T-helper 2 cell (primary cell): ENCODE measurements around the gene IL4R.

Source experiments
- DNase-seq, 5 experiments: peaks; one replicate each; pipeline versions ENCODE4 v3.0.0 to v3.0.0-alpha.2; 2012 to 2022

IL4R gene

DNA sequence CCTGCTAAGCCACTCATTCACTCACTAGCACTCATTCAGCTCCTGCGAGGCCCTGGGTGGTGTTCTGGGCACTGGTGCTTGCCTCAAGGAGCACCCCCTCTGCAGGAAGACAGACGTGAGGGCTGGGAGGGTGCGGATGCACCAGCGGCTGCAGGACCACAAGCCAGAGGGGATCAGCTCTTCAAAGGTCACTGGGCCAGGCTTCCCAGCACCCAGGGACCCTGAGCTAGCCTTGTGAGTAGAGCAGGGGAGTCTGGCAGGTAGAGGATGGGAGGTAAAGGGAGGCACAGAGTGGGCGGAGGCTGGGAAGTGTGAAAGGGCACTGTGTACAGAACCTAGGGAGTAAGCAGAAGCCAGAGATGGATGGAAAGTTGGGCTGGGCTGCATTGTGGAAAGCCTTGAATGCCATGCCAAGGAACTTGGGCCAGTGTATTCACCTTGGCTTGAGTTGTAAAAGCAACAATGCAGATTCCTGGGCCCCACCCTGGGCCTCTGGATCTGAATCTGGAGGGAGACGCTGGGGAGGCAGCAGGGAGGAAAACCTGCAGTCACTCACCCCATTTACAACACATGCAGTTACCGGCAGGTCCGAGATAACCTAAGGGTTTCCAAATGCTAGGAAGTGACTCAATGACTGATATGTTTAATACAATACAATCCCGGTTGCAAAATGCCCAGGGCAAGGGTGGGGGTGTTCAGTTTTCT lies 1.7 kb downstream of the IL4R start:
- peak in 4 of 5 experiments; percentile 22 to 91 (median 46) for DNase-seq

DNA sequence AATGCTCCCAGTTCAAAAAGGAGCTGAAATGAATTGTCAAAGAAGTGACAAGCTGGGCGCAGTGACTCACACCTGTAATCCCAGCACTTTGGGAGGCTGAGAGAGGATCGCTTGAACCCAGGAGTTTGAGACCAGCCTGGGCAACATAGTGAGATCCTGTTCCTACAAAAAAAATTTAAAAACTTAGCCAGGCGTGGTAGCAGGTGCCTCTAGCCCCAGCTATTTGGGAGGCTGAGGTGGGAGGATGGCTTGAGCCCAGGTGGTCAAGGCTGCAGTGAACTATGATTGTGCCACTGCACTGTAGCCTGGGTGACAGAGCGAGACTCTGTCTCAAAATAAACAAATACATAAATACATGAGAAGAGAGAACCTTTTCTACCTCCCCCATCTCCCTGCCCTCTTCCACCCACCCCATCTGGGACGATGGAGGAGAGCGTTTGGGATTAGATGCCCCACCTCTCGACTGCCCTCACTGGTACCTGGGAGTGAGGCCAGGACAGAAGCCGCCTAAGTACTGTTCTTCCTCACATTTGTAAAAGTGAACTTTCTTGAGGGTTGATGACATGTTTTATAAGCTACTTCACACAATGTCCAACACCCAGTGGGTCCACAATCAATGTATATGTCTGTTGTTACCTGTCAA lies 2.4 kb downstream of the IL4R start:
- peak in 1 of 5 experiments; percentile 57 for DNase-seq

DNA sequence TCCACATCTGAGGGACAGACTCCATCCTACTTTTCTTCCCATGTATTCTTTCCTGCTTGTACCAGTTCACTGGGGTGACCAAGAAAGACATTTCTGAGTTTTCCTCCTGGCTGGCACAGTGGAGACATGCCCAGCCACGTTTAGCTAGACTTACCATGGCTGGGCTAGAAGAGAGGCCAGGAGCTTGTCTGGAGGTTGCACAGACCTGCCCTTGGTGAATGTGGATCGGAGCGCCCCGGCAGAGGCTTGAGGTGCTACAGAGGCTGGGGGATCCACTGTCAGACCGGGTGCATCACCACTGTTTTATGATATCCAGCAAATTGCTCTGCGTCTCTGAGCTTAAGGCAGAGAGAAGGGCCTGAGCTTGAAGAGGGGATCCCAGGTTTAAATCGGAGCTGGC lies 3.5 kb downstream of the IL4R start:
- peak in 1 of 5 experiments; percentile 55 for DNase-seq

DNA sequence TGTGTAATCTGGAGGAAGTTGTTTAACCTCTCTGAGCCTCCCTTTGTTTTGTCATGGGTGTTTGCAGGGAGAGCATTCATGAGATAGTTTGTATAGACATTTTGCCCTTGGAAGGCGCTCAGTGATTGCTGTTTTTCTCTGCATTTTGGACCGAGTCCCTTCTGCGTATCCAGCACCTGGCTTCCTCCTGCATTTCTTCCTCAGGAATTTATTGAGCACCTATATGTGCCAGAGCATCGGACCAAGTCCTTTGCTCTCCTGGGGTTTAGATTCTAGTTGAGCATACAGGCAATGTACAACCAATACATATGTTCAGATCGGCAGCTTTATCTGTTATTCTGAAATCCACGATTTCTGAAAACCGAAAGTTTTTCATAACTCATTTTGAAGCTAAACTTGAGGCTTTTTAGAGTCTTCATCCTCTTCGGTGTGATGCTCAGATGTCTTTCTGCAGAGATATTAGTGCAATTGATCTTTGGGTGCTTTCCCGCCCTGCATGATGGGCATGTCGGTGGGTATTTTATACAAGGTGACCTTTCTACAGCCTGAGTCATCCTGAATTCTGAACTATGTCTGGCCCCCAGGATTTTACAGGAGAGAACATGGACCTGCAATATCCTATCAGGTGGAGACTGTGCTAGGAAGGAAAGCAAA lies 4.1 kb downstream of the IL4R start:
- DNase-seq, result peak in 2 of 5 experiments; percentile 35 to 61

DNA sequence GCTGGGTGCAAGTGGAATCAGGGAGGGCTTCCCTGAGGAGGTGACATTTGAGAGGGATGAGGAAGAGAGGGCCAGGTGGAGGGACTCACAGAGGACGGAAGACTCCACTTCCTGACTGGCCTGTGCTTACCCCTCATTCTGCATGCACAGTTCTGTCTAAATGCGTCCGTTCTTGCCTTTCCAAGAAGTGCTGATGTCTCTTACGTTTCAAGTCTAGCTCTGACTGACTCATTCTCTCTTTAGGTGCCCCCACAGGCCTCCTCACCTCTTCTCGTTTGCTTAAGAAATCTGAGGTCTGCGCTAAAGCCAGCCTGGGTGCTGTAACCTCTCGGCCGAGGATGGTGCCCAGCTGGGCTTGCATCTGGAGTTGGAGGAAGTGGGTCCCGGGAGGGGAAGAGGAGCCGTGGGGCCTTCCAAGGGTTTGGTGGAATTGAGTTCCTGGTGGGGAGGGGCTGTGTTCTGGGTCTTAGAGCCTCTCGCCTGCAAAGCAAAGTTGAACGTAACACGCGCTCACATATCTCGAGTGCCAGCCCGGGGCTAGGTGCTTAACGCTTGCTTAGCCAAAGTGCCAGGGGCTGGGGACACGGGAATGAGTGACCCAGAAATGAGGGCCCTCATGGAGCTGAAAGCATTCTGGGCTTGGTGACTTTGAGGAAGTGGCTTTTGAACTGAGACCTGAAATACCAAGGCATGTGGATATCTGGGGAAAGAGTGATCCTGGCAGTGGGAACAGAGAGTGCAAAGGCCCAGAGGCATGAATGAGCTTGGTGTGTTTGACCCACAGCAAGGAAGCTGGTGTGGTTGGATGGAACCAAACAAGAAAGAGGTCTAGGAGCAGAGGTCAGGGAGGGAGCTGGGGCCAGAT lies 4.8 kb downstream of the IL4R start:
- peak in 3 of 5 experiments; percentile 32 to 91 (median 35) for DNase-seq

DNA sequence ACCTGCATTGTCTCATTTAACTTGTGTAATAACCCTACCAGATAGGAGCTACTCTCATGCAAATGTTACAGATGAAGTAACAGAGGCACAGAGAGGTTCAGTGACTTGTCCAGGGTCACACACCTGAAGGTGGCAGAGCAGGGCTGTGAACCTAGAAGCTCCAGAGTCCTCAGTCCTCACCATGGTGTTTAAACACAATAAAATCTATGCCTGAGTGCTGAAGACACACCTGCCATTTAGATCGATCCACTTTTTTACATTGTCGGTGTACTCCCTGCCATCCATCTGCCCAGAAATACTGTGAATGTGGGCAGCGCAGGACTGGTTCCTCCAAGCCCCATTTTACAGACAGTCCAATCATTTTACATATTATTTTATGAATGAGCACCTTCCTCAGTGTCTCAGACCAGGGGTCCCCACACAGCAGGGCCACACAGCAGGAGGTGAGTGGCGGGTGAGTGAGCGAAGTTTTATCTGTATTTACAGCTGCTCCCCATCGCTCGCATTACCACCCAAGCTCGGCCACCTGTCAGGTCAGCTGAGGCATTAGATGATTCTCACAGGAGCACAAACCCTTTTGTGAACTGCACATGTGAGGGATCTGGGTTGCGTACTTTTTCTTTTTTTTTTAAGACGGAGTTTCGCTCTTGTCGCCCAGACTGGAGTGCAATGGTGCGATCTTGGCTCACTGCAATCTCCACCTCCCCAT lies 5.6 kb downstream of the IL4R start:
- peak in 1 of 5 experiments; percentile 42 for DNase-seq

DNA sequence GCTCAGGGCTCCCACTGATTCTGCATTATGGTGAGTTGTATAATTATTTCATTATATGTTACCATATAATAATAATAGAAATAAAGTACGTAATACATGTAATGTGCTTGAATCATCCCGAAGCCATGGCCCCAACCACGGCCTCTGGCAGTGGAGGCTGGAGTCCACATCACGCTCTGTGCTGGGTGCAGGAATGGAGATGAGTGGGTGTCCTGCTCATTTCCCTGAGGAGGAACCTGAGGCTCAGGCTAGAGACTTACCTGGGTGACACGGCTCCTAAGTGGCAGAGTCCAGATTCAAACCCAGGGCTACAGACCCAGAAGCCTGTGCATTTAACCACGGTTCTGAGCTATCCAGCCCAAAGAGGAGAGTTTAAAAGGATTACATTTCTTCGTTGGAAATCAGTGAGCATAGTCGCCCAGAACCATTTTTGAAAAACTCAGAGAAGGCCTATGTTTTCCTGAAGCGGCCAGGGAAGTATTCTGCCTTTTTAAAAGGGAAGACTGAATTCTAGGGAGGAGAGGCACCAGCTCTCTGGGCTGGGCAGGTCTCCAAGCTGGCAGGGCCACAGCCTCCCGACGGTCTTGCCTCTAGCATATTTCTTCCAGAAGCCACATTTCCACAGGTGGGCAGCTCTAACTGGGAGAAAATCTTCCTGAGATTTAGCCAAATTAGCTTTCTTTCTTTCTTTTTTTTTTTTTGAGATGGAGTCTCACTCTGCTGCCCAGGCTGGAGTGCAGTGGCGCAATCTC lies 6.7 kb downstream of the IL4R start:
- DNase-seq, result no peak

DNA sequence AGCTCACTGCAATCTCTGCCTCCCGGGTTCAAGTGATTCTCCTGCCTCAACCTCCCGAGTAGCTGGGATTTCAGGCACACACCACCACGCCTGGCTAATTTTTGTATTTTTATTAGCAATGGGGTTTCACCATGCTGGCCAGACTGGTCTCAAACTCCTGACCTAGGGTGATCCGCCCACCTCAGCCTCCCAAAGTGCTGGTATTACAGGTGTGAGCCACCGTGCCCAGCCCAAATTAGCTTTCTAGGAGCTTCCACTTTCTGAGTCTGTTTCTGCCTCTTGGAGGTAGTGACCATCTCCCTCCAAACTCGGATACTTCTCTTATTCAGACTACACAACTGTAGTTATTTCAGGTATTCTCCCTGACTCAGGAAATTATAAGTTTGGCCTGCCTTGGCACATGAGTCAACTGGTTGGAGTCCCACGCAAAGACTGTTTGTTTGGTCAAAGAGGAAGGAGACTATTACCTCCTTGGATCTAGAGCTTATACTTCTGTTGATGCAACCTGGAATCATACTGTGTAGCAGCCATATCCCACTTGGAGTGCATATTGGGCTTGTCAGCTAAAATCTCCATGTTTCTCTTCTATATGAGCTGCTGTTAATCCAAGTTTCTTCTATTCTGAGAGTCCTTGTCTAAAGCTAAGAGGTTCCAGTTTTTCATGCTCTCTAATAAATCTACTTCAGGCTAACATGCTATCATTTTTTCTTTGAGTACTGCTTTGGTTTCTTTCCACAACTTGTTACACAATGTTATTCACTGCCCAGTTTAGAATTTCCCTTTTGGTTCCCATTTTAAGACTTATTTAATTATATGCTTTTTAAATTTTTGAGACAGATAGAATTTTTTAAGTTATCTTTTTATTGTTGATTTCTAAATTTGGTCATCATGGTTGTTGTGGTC lies 7.5 kb downstream of the IL4R start:
- no peak for DNase-seq

DNA sequence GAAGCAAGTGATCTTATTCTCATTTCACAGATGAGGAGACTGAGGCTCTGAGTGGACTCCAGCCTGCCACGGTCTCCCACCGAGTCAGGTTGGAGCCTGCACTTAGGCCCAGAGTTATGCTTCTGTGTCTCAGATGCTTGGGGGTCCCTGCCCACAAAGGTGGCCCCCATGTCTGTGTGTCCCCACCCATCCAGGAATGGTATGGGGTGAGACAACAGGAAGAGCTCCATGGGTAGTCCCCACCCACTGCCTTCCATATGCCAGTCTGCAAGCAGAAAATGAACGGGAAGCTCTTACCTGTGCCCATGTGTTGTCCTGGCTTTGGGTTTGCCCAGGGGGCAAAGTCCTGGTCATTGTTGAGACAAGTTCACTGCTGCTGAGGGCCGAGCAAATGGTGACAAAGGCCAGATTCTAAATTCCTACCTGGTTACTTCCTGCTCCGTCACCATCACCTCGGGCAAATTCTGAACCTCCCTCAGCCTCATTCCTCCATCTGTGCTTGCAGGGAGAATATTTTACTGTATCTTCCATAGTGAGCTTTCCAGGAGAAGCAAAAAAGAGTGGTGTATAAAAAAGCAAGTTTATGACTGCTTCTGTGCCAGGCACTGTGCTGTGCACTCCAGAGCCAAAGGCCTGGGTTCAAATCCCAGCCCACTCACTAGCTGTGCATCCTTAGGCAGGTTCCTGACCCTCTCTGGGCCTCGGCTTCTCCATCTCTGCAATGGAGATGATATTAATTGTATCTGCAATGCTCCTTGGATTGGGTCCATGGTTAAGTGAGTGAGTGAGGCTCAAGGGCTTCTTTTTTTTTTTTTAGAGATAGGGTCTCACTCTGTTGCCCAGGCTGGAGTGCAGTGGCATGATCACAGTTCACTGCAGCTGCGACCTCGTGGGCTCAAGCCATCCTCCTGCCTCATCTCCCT lies 9.3 kb downstream of the IL4R start:
- no peak for DNase-seq

DNA sequence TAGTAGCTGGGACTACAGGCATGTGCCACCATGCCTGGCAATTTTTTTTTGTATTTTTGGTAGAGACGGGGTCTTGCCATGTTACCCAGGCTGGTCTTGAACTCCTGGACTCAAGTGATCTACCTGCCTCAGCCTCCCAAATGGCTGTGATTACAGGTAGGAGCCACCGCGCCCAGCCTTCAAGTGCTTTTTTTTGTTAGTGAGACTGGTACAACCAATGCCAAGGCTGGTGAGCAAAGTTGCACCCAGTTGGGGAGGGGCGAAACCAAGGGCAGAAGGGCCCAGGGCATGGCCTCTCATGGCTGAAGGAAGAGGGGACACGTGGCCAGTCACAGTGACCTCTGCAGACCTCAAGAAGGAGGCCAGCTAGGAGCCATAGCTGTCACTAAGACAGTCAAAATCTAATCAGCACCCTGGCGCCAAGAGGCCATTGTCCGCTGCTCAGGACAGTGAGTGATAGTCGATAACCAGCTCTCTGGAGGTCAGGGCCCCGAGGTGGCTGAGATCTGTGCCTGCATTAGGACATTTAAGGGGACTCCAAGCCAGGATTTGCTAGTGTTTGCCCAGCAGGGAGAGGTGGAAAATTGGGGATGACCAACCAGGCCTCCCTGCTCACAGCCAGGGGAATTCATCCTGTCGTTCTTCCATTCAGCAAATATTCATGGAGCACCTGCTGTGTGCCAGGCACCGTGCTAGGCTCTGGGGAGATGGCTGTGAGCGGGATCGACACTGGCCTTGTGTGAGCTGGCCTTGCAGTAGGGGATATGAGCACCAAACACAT lies 10.2 kb downstream of the IL4R start:
- DNase-seq, result no peak

DNA sequence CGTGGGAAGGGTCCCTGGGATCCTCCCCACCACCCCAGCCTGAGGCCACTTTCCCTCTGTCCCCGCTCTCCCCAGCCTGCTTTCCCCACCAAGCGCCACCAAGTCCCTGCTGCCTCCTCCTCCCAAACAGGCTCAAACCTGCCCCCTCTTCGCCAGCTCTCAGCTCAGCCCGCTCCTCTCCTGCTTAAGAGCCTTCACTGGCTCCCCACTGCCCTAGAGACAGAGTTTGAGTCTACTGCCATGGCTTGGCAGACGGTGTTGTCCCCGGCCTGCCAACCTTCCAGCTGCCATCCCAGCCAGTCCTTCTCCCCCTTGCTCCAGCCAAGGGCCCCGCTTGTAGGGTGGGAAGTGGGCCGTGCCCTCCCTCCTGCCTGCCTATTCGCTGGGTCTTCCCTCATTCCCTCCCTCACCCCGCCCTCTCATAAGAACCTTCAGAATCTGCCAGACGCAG lies 11.1 kb downstream of the IL4R start:
- DNase-seq, result no peak

DNA sequence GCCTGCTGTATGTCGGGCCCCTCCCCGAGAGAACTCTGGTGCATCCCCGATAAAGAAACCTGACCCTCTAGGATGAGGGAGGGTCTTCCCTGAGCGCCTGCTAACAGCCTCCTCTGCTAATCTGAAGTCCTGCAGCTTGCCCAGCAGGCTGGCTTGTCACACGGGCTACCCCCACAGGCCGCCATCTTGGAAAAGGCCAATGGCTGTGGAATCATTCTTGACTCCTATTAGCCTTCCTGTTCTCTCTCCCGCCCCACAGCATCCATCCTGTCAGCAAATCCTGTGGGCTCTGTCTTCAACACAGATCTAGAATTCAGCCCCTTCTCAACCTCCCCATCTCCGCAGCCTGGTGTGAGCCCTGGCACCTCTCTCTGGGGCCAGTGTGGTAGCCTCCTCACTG lies 12.0 kb downstream of the IL4R start:
- no peak for DNase-seq

DNA sequence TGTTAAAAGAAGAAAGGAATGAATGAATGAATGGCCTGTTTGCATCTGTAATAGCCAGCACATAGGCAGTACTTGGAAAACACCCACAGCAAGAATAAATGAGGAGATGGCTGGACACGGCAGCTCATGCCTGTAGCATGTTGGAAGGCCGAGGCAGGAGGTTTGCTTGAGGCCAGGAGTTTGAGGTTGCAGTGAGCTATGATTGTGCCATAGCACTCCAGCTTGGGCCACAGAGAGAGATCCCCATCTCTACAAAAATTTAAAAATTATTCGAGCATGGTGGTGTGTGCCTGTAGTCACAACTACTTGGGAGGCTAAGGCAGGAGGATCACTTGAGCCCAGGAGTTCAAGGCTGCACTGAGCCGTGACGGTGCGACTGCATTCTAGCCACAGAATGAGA lies 12.5 kb downstream of the IL4R start:
- no peak for DNase-seq

DNA sequence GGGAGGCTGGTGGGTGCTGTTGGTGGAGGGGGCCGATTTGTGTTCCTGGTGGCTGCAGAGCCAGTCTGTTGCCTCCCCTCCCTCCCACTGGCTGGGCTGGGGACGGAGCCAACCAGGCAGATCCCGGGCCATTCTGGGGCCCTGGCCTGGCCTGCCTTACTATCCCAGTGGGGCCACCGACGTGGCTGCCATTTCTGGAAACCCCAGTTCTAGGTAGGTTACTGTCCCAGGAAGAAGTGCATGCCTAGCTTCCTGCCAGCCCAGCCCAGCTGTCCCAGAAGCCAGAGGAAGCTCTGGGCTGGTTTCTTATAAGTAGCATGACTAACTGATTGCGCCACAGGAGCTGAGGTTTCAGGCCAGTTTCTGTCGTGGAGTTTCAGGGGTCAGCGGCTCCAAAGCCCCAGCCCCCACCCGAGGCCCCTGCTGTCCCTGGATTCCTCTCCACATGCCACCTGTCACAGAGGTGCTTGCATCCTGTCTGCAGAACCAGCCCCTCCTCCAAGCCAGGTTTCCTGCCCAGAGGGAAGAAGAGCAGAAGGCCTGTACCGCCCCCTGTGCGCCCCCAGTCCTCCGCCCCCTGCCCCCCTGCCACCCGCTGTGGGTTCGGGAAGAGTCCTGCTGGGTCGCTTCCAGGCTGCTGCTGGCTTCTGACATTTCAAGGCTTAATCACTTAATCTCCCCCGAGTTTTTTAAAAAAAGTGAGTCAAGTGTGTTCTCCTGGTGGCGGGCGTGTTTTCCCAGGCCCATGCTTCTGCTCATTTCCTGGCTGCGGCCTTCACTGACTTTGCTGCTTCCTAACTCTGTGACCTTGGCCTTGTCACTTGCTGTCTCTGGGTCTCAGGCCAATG lies 13.2 kb downstream of the IL4R start:
- peak in 3 of 5 experiments; percentile 18 to 53 (median 19) for DNase-seq

DNA sequence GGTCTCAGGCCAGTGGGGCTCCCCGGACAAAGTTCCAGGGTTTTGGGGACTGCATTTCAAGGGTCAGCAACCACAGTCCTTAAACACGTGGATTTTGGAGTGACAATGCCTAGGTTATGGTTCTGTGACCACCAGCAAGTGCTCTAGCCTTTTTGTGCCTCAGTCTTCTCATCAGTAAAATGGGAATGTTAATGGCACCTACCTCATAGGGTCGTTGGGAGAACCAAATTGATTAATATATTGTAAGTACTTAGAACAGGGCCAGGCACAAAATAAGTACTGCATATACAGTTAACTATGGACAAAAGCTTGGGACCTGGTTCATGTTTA lies 13.8 kb downstream of the IL4R start:
- DNase-seq, result no peak

DNA sequence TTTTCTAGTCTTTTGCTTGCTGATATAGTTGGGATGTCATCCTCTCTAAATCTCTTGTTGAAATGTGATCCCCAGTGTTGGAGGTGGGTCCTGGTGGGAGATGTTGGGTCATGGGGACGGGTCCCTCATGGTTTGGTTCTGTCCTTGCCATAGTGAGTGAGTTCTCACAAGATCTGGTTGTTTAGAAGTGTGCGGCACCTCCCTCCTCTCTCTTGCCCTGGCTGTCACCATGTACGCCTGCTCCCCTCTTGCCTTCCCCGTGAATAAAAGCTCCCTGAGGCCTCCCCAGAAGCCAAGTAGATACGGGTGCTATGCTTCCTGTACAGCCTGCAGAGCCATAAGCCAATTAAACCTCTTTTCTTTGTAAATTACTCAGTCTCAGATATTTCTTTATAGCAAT lies 15.2 kb downstream of the IL4R start:
- DNase-seq, result no peak

DNA sequence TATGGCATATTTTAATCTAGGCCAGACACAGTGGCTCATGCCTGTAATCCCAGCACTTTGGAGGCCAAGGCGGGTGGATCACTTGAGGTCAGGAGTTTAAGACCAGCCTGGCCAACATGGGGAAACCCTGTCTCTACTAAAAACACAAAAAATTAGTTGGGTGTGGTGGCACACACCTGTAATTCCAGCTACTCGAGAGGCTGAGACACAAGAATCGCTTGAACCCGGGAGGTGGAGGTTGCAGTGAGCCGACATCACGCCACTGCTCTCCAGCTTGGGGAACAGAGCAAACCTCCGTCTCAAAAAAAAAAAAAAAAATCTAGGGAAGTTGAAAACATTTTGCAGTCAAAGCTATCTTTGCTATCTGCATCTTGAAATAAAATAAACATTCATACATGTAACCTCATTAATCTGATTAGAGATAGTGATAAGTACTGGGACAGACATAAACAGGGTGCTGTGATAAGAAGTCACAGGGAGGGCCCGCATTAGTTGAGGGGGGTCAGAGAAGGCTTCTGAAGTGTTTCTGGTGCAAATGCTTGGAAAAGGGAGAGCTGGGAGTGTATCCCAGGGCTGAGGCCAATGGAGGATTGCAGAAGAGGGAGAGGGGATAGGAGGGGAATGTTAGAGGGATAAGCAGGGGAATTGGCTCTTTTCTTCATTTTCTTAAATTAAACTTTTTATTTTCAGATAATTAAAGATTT lies 15.8 kb downstream of the IL4R start:
- peak in 2 of 5 experiments; percentile 27 to 82 for DNase-seq
